Activated gamma-delta T cell (primary cell): Measurements from ENCODE around the gene ZCCHC2.

Experiments
- DNase-seq: peaks from one replicate; lab custom pipeline; 2025; lab: John Stamatoyannopoulos, UW

The ZCCHC2 gene

GRCh38 chr18:62578980-62579511 lies 56.2 kb downstream of the ZCCHC2 start:
- DNase-seq: no peak

DNA sequence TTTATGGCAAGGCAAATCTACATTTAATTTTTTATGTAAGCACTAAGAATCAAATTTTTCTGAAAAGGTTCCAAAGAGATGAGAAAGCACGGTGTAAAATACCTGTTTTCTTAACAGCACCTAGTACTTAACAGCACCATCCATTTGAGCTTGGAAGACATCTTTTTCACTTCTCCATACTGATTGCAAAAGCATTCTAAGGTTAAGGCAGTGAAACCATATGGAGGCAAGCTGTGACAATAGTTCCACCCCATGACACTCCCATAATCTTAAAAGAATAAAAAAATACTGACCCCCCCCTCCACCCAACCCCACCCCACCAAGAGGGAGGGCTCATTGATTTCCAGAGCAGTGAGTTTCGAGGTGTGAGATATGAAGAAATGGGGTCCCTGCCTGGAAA lies 60.6 kb downstream of the ZCCHC2 start:
- DNase-seq: no peak

DNA sequence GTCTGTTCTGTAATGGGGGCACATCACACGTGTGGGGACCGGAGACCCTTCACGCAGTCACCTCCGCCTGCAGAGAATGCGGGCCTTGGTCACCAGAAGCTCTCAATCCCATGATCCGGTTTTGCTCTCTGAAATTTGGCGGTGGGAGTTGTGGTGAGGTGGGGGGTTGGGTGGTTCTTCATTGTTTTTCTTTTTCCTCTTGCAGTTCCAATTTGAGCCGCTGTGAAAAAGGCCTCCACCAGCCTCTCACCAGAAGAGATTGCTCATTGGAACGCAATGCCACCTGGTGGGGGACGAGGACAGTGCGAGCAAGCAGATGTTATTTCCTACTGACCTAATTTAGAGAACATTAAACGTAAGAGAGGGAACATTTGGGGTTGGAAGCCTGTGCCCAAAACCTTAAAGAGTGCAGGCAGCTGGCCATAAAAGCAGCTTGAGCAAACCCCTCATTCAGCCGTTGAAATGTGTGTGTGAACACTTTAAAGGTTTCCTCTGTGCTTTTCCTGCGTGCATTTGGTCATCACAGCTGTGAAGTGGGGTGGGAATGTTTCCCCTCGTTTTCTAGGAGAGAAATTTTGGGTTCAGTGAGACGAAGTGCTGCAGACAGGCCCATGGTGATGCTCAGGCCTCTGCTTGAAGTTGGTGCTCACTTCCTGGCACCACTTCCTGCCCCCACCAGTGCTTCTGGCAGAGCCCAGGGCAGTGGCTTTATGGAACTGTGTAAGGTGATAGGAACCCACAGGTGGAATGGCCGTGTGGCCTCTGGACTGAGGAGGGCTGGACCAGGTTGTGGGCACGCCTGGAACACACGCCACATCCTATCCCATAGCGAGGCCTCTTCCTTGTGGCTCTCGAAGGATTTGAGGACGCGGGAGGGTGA lies 61.7 kb downstream of the ZCCHC2 start:
- no peak for DNase-seq

DNA sequence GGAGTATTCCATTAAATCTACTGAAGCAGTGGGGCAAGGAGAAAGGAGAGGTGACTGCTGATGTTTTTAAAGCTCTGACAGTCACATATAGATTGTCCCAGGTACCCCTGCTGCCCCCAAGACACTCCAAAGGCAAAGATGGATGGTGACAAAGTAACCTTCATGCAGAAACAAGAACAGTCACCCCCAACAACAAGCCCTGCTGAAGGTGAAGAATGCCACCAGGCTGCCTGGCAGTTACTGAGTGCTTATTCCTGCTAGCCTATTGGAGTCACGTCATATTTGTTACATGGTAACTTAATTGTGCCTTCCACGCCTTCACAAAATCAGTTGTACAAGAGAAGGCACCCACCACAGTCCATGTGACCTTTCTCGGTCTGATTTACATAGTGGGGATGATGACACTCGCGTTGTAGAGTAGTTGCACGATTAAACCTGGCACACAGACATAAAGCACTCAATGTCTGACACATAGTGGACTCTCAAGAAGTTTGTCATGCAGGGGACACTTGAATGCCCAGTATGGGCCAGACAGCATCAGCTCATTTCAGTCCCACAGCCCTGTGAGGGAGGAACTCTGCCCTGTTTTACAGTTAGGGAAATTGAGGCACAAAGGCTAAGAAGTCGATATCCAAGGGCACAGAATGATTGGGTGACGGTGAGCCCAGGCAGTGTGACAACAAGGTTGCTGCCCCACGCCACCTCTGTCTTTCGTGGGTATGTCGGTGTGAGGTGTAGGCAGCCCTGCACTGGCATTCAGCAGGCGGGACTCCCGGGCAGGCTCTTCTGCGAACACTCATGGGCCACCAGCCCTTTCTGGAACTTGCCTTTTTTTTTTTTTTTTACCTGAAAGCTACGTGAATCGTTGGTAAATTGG lies 62.7 kb downstream of the ZCCHC2 start:
- DNase-seq: no peak

DNA sequence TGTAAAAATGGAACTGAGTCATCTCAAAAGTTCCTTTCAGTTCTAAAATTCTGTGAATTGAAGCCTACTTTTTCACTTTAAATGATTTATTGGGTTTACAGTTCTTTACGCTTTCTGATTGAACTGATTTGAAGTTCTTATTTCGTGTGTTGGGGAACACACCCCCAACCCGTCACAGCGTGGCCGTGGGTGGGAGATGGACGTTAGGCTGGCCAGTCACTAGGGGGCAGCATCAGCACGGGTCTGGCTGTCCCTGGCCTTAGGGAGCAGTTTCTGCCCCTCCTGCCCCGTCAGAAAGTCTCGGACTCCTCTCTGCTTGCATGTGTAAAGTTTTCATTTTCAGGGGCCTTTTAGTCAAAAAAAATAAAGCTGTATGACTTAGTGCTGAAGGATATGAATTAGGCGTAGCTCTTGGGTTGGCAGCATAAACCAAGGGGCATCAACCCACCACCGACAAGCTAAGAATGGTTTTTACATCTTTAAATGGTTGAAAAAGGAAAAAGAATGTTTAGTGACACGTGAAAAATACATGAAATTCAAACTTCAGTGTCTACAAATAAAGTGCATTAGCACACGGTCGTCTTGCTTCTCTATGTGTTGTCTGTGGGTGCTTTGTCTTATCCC lies 63.4 kb downstream of the ZCCHC2 start:
- no peak for DNase-seq

DNA sequence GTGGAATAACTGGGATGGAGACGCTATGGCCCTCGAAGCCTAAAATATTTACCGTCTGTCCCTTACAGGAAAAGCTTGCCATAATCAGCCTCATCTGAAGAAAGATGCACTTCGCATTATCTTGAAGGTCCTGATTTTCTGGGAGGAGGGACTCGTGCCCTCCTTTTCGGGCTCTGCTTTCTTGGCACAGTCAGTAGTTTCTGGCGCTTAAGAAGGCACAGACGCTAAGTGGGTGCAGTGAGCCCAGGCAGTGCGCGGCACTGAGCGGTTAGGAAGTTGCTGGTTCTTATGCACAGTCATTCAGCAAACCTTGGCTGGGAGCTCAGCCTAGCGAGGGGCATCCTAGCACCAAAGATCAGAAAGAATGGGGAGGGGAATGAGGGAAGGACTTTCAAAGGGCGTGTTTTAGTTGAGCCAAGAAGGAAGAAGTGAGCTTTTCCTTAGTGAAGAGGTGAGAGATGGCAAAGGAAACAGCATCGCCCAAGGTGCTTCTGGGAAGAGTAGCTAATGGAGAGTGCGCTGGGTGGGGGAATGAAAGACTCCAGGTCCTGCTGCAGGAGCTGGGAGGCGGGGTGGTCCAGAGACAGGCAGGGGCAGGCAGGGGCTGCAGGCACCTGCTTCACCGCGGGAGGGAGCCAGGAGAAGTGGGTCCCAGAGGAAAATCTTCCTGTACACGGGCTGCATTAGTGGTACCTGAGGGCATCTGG lies 64.1 kb downstream of the ZCCHC2 start:
- DNase-seq: no peak

DNA sequence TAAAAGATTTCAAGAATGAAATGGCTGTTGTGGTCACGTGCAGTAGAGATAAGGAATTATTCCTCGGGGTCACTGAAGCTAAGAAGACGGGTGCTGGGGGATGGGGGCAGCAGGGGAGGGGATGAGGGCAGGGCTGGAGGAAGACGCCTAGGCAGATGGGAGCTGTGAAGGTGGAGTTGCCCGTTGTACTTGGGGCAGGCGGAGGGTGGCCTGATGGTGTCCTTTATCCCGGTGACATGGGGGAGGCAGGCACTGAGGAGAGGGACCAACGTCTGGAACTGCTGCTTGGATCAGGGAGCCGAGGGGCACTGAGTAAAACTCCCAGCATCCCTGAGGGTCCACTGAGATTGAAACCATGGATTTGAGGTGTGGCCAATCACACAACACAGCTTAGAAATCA lies 64.9 kb downstream of the ZCCHC2 start:
- no peak for DNase-seq

DNA sequence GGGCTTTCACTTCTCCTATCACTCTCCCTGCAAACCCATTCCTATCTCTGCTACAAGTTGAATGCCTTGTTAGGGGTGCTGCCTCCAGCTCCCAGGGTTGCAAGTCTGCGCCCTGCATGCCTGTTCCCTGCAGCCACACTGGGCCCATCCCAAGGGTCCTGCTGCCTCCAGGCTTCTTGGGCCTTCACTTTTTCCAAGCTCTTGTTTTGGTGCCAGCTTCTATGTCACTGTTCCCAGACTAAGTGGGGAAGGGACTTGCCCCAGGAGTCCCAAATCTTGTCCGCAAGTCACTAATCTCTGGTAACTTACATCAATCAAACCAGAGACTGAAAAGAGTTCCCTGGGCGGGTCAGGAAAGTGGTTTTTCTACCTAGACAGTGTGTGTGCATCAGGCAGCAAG lies 65.4 kb downstream of the ZCCHC2 start:
- DNase-seq: no peak

GRCh38 chr18:62590799-62591590 lies 68.2 kb downstream of the ZCCHC2 start:
- no peak for DNase-seq

DNA sequence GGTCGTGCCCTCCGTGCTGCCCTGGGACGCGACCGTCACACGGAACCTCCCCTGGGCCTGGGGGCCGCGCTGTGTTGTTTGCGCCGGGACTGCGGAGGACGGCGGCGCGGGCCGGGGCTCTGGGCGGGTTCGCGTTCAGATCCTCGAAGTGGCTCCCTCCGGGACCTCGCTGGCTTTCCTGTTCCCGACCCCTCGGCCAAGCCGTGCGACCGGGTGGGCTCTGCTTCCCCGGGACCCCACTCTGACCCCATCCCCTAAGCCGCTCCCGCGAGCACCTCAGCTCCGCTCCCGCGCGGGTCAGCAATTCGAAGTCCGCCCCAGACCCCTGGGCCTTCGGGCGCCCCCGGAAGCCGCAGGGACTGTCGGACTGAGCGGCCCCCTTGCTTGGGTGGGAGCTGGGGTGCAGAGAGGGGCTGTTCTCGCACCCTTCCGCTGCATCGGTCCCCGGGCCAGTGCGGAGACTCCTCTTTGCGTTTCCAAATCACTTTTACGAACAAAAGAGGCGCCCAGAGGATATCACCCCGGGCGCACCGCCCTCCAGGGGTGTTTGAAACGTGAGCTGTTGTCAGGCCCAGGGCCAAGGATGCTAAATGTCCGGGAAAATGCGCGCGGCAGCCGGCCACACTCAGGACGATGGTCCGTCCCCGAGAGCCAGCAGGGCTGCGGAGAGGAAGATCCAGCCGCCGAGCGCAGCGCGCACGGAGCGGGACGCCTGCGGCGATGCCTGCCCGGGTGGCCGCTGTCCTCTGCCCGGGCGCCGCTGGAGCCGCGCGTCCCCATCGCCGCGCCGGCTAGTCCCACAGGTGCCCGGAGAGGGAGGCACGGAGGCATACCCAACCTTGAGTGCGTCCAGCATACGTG lies 73.5 kb downstream of the ZCCHC2 start:
- DNase-seq: no peak

GRCh38 chr18:62601871-62602270 lies 79.0 kb downstream of the ZCCHC2 start:
- DNase-seq: no peak

GRCh38 chr18:62602706-62603105 lies 79.9 kb downstream of the ZCCHC2 start:
- DNase-seq: no peak

- DNase-seq: no peak
Measured at GRCh38 chr18:62603211-62603610, 80.4 kb downstream of the ZCCHC2 start.

- no peak for DNase-seq
Measured at GRCh38 chr18:62603979-62604378, 81.2 kb downstream of the ZCCHC2 start.

- no peak for DNase-seq
Measured at GRCh38 chr18:62605685-62606084, 82.9 kb downstream of the ZCCHC2 start.

GRCh38 chr18:62606106-62606505 lies 83.3 kb downstream of the ZCCHC2 start:
- DNase-seq: no peak

- no peak for DNase-seq
Measured at GRCh38 chr18:62607302-62607701, 84.5 kb downstream of the ZCCHC2 start.

GRCh38 chr18:62607708-62608428 lies 85.0 kb downstream of the ZCCHC2 start:
- DNase-seq: no peak

- no peak for DNase-seq
Measured at GRCh38 chr18:62609764-62610163, 86.9 kb downstream of the ZCCHC2 start.
